ENCODE results near the gene BAIAP2. TPM values are rescaled to one million over a fixed set of nuclear protein-coding genes. Genes with fewer than 3 reads are reported as not detected.

The BAIAP2 gene
- total and polyA plus RNA-seq, 5 donors: 20.5 to 39.5 (median 32.8) TPM

- Histone ChIP-seq H3K27ac (ENCODE audit: low read length) (no peak overlapping the region), H3K27me3 (ENCODE audit: control insufficient read depth, insufficient read depth) (no peaks in the 10 kb centered on the region), H3K4me3 (ENCODE audit: low read length) (no peak overlapping the region), H3K9me3 (ENCODE audit: control insufficient read depth, low read length) (no peaks in the 10 kb centered on the region), H3K4me1 (ENCODE audit: control insufficient read depth, insufficient read depth, low read length) (no peaks in the 10 kb centered on the region)
- intact Hi-C loops (cut with DNase I): no loop called here
- ATAC-seq (peak in 1 of 2 donors; percentile 3), DNase-seq (peak in 2 of 3 donors; percentile 17 to 37)
- WGBS: 77% methylated on average over 10 of the region's 10 CpGs
These were observed 33.0 kb upstream of the BAIAP2 start for GRCh38 chr17:81002013-81002384.

GRCh38 chr17:81002409-81003361 lies 32.3 kb upstream of the BAIAP2 start:
- Histone ChIP-seq H3K4me3 (ENCODE audit: low read length) (no peak overlapping the region), H3K4me1 (ENCODE audit: control insufficient read depth, insufficient read depth, low read length) (no peaks in the 10 kb centered on the region), H3K9me3 (ENCODE audit: control insufficient read depth, low read length) (no peaks in the 10 kb centered on the region), H3K27me3 (ENCODE audit: control insufficient read depth, insufficient read depth) (no peaks in the 10 kb centered on the region), H3K27ac (ENCODE audit: low read length) (no peak overlapping the region)
- WGBS: 42% methylated on average over 21 of the region's 21 CpGs
- intact Hi-C loops (cut with DNase I): no loop called here
- peak; percentile 51 to 67 for ATAC-seq
- DNase-seq: peak; percentile 83 to 89 (median 88)

GRCh38 chr17:81003711-81004475 lies 31.1 kb upstream of the BAIAP2 start:
- WGBS: 4% methylated on average over 72 of the region's 72 CpGs
- no peak overlapping the region for H3K27ac ChIP-seq (ENCODE audit: low read length)
- H3K27me3 ChIP-seq (ENCODE audit: control insufficient read depth, insufficient read depth): no peaks in the 10 kb centered on the region
- no peaks in the 10 kb centered on the region for H3K4me1 ChIP-seq (ENCODE audit: control insufficient read depth, insufficient read depth, low read length)
- ATAC-seq (peak in 1 of 2 donors; percentile 11), DNase-seq (peak; percentile 33 to 69 (median 66))
- intact Hi-C loops (cut with DNase I): no loop called here
- peak overlapping the region; percentile 23 for H3K4me3 ChIP-seq (ENCODE audit: low read length)
- no peaks in the 10 kb centered on the region for H3K9me3 ChIP-seq (ENCODE audit: control insufficient read depth, low read length)

- 61% methylated on average over 10 of the region's 10 CpGs for WGBS
- H3K4me3 ChIP-seq (ENCODE audit: low read length): no peak overlapping the region
- DNase-seq: no peak
- no peaks in the 10 kb centered on the region for H3K9me3 ChIP-seq (ENCODE audit: control insufficient read depth, low read length)
- no peaks in the 10 kb centered on the region for H3K27me3 ChIP-seq (ENCODE audit: control insufficient read depth, insufficient read depth)
- intact Hi-C loops (cut with DNase I): no loop called here
- no peak overlapping the region for H3K27ac ChIP-seq (ENCODE audit: low read length)
- ATAC-seq: no peak
- no peaks in the 10 kb centered on the region for H3K4me1 ChIP-seq (ENCODE audit: control insufficient read depth, insufficient read depth, low read length)
These were observed 28.1 kb upstream of the BAIAP2 start for GRCh38 chr17:81006891-81007290.

- Histone ChIP-seq H3K4me3 (ENCODE audit: low read length) (no peak overlapping the region), H3K4me1 (ENCODE audit: control insufficient read depth, insufficient read depth, low read length) (no peaks in the 10 kb centered on the region), H3K27me3 (ENCODE audit: control insufficient read depth, insufficient read depth) (no peaks in the 10 kb centered on the region), H3K27ac (ENCODE audit: low read length) (no peak overlapping the region), H3K9me3 (ENCODE audit: control insufficient read depth, low read length) (no peaks in the 10 kb centered on the region)
- ATAC-seq: no peak
- 66% methylated on average over 11 of the region's 11 CpGs for WGBS
- intact Hi-C loops (cut with DNase I): no loop called here
- DNase-seq: peak in 2 of 3 donors; percentile 13 to 20
These were observed 26.8 kb upstream of the BAIAP2 start for GRCh38 chr17:81008140-81008539.

GRCh38 chr17:81009136-81009535 lies 25.8 kb upstream of the BAIAP2 start:
- H3K9me3 ChIP-seq (ENCODE audit: control insufficient read depth, low read length): no peaks in the 10 kb centered on the region
- no peak for ATAC-seq

GRCh38 chr17:81010935-81011334 lies 24.0 kb upstream of the BAIAP2 start:
- Histone ChIP-seq H3K27me3 (ENCODE audit: control insufficient read depth, insufficient read depth) (no peaks in the 10 kb centered on the region), H3K27ac (ENCODE audit: low read length) (no peak overlapping the region), H3K4me3 (ENCODE audit: low read length) (no peak overlapping the region), H3K9me3 (ENCODE audit: control insufficient read depth, low read length) (no peaks in the 10 kb centered on the region), H3K4me1 (ENCODE audit: control insufficient read depth, insufficient read depth, low read length) (no peaks in the 10 kb centered on the region)
- 84% methylated on average over 2 of the region's 2 CpGs for WGBS
- ATAC-seq (no peak), DNase-seq (no peak)
- intact Hi-C loops (cut with DNase I): no loop called here

More at GRCh38 chr17:81009136-81009535, 25.8 kb upstream of the BAIAP2 start:
- DNase-seq: peak in 2 of 3 donors; percentile 42 to 46
- no peak overlapping the region for H3K4me3 ChIP-seq (ENCODE audit: low read length)
- 83% methylated on average over 14 of the region's 14 CpGs for WGBS
- no peak overlapping the region for H3K27ac ChIP-seq (ENCODE audit: low read length)
- intact Hi-C loops (cut with DNase I): no loop called here
- H3K27me3 ChIP-seq (ENCODE audit: control insufficient read depth, insufficient read depth): no peaks in the 10 kb centered on the region
- no peaks in the 10 kb centered on the region for H3K4me1 ChIP-seq (ENCODE audit: control insufficient read depth, insufficient read depth, low read length)

- Histone ChIP-seq H3K4me3 (ENCODE audit: low read length) (no peak overlapping the region), H3K9me3 (ENCODE audit: control insufficient read depth, low read length) (no peaks in the 10 kb centered on the region), H3K4me1 (ENCODE audit: control insufficient read depth, insufficient read depth, low read length) (no peaks in the 10 kb centered on the region), H3K27ac (ENCODE audit: low read length) (no peak overlapping the region), H3K27me3 (ENCODE audit: control insufficient read depth, insufficient read depth) (no peaks in the 10 kb centered on the region)
- DNase-seq (no peak), ATAC-seq (no peak)
- WGBS: 57% methylated on average over 3 of the region's 3 CpGs
- intact Hi-C loops (cut with DNase I): no loop called here
These were observed 23.0 kb upstream of the BAIAP2 start for GRCh38 chr17:81011951-81012350.

GRCh38 chr17:81012574-81013447 lies 22.1 kb upstream of the BAIAP2 start:
- Histone ChIP-seq H3K27ac (ENCODE audit: low read length) (no peak overlapping the region), H3K4me1 (ENCODE audit: control insufficient read depth, insufficient read depth, low read length) (no peaks in the 10 kb centered on the region), H3K4me3 (ENCODE audit: low read length) (no peak overlapping the region), H3K27me3 (ENCODE audit: control insufficient read depth, insufficient read depth) (no peaks in the 10 kb centered on the region), H3K9me3 (ENCODE audit: control insufficient read depth, low read length) (no peaks in the 10 kb centered on the region)
- WGBS: 90% methylated on average over 13 of the region's 13 CpGs
- ATAC-seq (peak in 1 of 2 donors; percentile 13), DNase-seq (peak in 2 of 3 donors; percentile 23 to 29)
- intact Hi-C loops (cut with DNase I): no loop called here

- no peak overlapping the region for H3K27ac ChIP-seq (ENCODE audit: low read length)
- WGBS: 62% methylated on average over 6 of the region's 6 CpGs
- H3K9me3 ChIP-seq (ENCODE audit: control insufficient read depth, low read length): no peaks in the 10 kb centered on the region
- no peaks in the 10 kb centered on the region for H3K27me3 ChIP-seq (ENCODE audit: control insufficient read depth, insufficient read depth)
- intact Hi-C loops (cut with DNase I): no loop called here
- H3K4me1 ChIP-seq (ENCODE audit: control insufficient read depth, insufficient read depth, low read length): no peaks in the 10 kb centered on the region
- DNase-seq (peak in 2 of 3 donors; percentile 7 to 9), ATAC-seq (no peak)
- no peak overlapping the region for H3K4me3 ChIP-seq (ENCODE audit: low read length)
These were observed 21.3 kb upstream of the BAIAP2 start for GRCh38 chr17:81013642-81014041.
